ENCODE results near the gene SOHLH1. TPM values are rescaled to one million over a fixed set of nuclear protein-coding genes. Genes with fewer than 3 reads are reported as not detected.

SOHLH1 gene
- total RNA-seq, 1 donor, result not detected

DNA sequence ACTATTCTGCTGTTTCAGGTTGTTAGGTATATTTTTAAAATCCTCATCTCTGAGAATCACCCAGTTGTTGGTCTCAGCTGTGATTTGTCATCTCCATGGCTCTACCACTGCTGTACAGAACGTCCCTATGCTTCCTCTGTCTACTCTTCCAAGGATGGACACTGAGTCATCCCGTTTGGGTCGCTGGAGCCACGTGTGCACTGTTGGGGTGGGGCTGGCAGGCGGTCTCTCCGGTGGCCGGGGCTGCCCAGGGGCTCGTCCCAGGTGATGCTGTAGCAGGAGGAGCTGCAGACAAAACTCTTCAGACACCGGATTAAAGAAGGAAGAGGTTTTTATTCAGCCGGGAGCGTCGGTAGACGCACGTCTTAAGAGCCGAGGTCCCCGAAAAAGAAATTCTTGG lies 19.2 kb downstream of the SOHLH1 start:
- Histone ChIP-seq H3K27me3 (ENCODE audit: insufficient read depth, low read length) (no peaks in the 10 kb centered on the region), H3K4me1 (ENCODE audit: insufficient read depth, low read length) (no peaks in the 10 kb centered on the region), H4K20me1 (ENCODE audit: insufficient read depth, low read length) (no peaks in the 10 kb centered on the region), H3K4me2 (ENCODE audit: insufficient read depth, low read length) (no peak overlapping the region), H3K79me2 (ENCODE audit: insufficient read depth, low read length) (no peaks in the 10 kb centered on the region), H3K36me3 (ENCODE audit: insufficient read depth, low read length) (no peaks in the 10 kb centered on the region), H3K9me3 (ENCODE audit: low read depth, low read length) (no peaks in the 10 kb centered on the region), H3K27ac (ENCODE audit: low read depth, low read length) (no peak overlapping the region), H2AFZ (ENCODE audit: low read length) (no peak overlapping the region), H3K4me3 (ENCODE audit: insufficient read depth, low read length) (no peak overlapping the region)
- no peak for DNase-seq (ENCODE audit: insufficient read length, low spot score, missing footprints)
- TF ChIP-seq CTCF (IDR thresholded peaks at IDR 0.05; ENCODE audit: extremely low read depth, low read depth, low read length), result no peak

- no peak for TF ChIP-seq CTCF (IDR thresholded peaks at IDR 0.05; ENCODE audit: extremely low read depth, low read depth, low read length)
These were observed 20.9 kb downstream of the SOHLH1 start for GRCh38 chr9:135678236-135679017.

DNA sequence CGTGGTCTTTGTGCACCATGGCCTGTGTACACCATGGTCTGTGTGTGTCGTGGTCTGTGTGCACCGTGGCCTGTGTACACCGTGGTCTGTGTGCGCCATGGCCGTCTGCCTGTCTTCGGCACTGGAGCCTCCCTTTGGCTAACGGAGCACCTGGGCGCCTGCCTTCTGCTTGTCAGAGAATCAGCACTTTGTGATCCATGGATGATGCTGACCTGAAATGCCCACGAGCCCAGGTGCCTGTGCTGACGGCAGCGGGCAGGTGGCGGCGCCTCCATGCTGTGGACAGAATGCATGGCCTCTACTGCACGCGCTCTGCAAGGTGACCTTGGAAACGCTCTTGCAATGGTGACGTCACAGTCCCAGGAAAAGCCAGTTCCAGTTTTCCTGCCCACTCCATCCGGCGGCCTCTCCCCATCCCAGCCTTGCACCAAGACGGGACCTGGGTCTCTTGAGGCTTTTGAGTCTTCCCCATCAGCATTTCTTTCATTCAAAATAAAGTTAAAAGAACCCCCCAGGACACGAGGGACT lies 21.6 kb downstream of the SOHLH1 start:
- H3K4me1 ChIP-seq (ENCODE audit: insufficient read depth, low read length), result no peaks in the 10 kb centered on the region
- no peak for TF ChIP-seq CTCF (IDR thresholded peaks at IDR 0.05; ENCODE audit: extremely low read depth, low read depth, low read length)
- no peaks in the 10 kb centered on the region for H3K27me3 ChIP-seq (ENCODE audit: insufficient read depth, low read length)
- no peak overlapping the region for H2AFZ ChIP-seq (ENCODE audit: low read length)
- no peaks in the 10 kb centered on the region for H3K36me3 ChIP-seq (ENCODE audit: insufficient read depth, low read length)
- no peaks in the 10 kb centered on the region for H3K79me2 ChIP-seq (ENCODE audit: insufficient read depth, low read length)
- H3K4me3 ChIP-seq (ENCODE audit: insufficient read depth, low read length), result no peak overlapping the region
- no peaks in the 10 kb centered on the region for H3K9me3 ChIP-seq (ENCODE audit: low read depth, low read length)
- H4K20me1 ChIP-seq (ENCODE audit: insufficient read depth, low read length), result no peaks in the 10 kb centered on the region
- H3K27ac ChIP-seq (ENCODE audit: low read depth, low read length), result no peak overlapping the region
- peak; percentile 73 for DNase-seq (ENCODE audit: insufficient read length, low spot score, missing footprints)
- H3K4me2 ChIP-seq (ENCODE audit: insufficient read depth, low read length), result no peak overlapping the region

More at GRCh38 chr9:135678236-135679017, 20.9 kb downstream of the SOHLH1 start:
- Histone ChIP-seq H3K27ac (ENCODE audit: low read depth, low read length) (no peak overlapping the region), H3K4me3 (ENCODE audit: insufficient read depth, low read length) (no peak overlapping the region), H3K9me3 (ENCODE audit: low read depth, low read length) (no peaks in the 10 kb centered on the region), H3K27me3 (ENCODE audit: insufficient read depth, low read length) (no peaks in the 10 kb centered on the region), H3K4me2 (ENCODE audit: insufficient read depth, low read length) (no peak overlapping the region), H4K20me1 (ENCODE audit: insufficient read depth, low read length) (no peaks in the 10 kb centered on the region), H3K79me2 (ENCODE audit: insufficient read depth, low read length) (no peaks in the 10 kb centered on the region), H3K36me3 (ENCODE audit: insufficient read depth, low read length) (no peaks in the 10 kb centered on the region), H2AFZ (ENCODE audit: low read length) (no peak overlapping the region), H3K4me1 (ENCODE audit: insufficient read depth, low read length) (no peaks in the 10 kb centered on the region)
- no peak for DNase-seq (ENCODE audit: insufficient read length, low spot score, missing footprints)

DNA sequence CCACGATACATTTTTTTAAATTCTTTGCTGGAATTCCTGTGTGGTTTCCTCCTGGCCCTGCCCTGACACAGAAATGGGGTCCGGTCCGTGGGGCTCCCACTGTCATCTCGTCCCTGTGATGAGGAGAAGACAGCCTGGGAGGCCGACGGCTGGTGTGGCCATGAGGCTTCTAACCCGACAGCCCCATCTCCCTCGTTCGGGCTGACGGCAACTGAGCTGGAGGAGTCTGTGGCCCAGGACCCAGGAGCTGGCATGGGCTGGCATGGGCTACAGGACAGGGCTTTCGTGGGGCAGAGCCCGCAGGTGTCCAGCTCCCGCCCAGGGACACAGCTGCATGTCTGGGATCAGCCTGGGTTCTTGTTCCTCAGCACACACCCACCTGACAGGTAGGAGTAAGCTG lies 22.4 kb downstream of the SOHLH1 start:
- TF ChIP-seq CTCF (IDR thresholded peaks at IDR 0.05; ENCODE audit: extremely low read depth, low read depth, low read length), result no peak
- H3K27me3 ChIP-seq (ENCODE audit: insufficient read depth, low read length), result no peaks in the 10 kb centered on the region
- no peaks in the 10 kb centered on the region for H3K36me3 ChIP-seq (ENCODE audit: insufficient read depth, low read length)
- no peak overlapping the region for H3K4me2 ChIP-seq (ENCODE audit: insufficient read depth, low read length)
- peak; percentile 32 for DNase-seq (ENCODE audit: insufficient read length, low spot score, missing footprints)
- no peak overlapping the region for H2AFZ ChIP-seq (ENCODE audit: low read length)
- no peaks in the 10 kb centered on the region for H4K20me1 ChIP-seq (ENCODE audit: insufficient read depth, low read length)
- no peaks in the 10 kb centered on the region for H3K4me1 ChIP-seq (ENCODE audit: insufficient read depth, low read length)
- H3K79me2 ChIP-seq (ENCODE audit: insufficient read depth, low read length), result no peaks in the 10 kb centered on the region
- no peak overlapping the region for H3K27ac ChIP-seq (ENCODE audit: low read depth, low read length)
- no peak overlapping the region for H3K4me3 ChIP-seq (ENCODE audit: insufficient read depth, low read length)
- no peaks in the 10 kb centered on the region for H3K9me3 ChIP-seq (ENCODE audit: low read depth, low read length)
